HL-60/S4 treated with phorbol 12-myristate 13-acetate at 8.2 ng/mL for 4 days and 3 days (cell line): ENCODE measurements around the gene LIPG.

Source experiments
- in situ Hi-C: fragments of 300-500 bp; cut with MboI; formaldehyde crosslinking; loops from 2 replicates; pipeline ENCODE4 v1.15.0; 2022; ENCODE audit warnings: low sequenced_read_pairs

The LIPG gene

GRCh38 chr18:49610022-49610445 lies 48.2 kb downstream of the LIPG start:
- in situ Hi-C loops: no loop called here

- in situ Hi-C loops: no loop called here
These were observed 49.5 kb downstream of the LIPG start for GRCh38 chr18:49611316-49611715.

GRCh38 chr18:49612515-49613033 lies 50.7 kb downstream of the LIPG start:
- in situ Hi-C loops: no loop called here

- in situ Hi-C loops: no loop called here
These were observed 51.3 kb downstream of the LIPG start for GRCh38 chr18:49613141-49613640.

GRCh38 chr18:49613641-49614151 lies 51.8 kb downstream of the LIPG start:
- in situ Hi-C loops: no loop called here

GRCh38 chr18:49616618-49617328 lies 54.9 kb downstream of the LIPG start:
- in situ Hi-C loops: no loop called here

GRCh38 chr18:49617329-49617695 lies 55.5 kb downstream of the LIPG start:
- in situ Hi-C loops: no loop called here

GRCh38 chr18:49617865-49618264 lies 56.0 kb downstream of the LIPG start:
- in situ Hi-C loops: no loop called here

- in situ Hi-C loops: no loop called here
These were observed 57.2 kb downstream of the LIPG start for GRCh38 chr18:49618742-49619681.

GRCh38 chr18:49619801-49620200 lies 57.9 kb downstream of the LIPG start:
- in situ Hi-C loops: no loop called here

- in situ Hi-C loops: no loop called here
These were observed 59.4 kb downstream of the LIPG start for GRCh38 chr18:49621301-49621700.

- in situ Hi-C loops: no loop called here
These were observed 60.0 kb downstream of the LIPG start for GRCh38 chr18:49621717-49622351.

- in situ Hi-C loops: no loop called here
These were observed 61.7 kb downstream of the LIPG start for GRCh38 chr18:49623571-49623970.

- in situ Hi-C loops: no loop called here
These were observed 63.3 kb downstream of the LIPG start for GRCh38 chr18:49625021-49625691.

- in situ Hi-C loops: no loop called here
These were observed 65.1 kb downstream of the LIPG start for GRCh38 chr18:49626842-49627467.

- in situ Hi-C loops: no loop called here
These were observed 66.3 kb downstream of the LIPG start for GRCh38 chr18:49628119-49628518.

- in situ Hi-C loops: no loop called here
These were observed 67.3 kb downstream of the LIPG start for GRCh38 chr18:49628881-49629795.

- in situ Hi-C loops: no loop called here
These were observed 68.4 kb downstream of the LIPG start for GRCh38 chr18:49630246-49630699.
